Adipocyte (in vitro differentiated cells): ENCODE data around the gene CCT8.

Experiments
- DNase-seq: peaks from one replicate; pipeline ENCODE4 v3.0.0-alpha.2; 2015; ENCODE audit warnings: low read depth
- H3K27me3 ChIP-seq: replicated peaks from 2 replicates; pipeline ENCODE4 v1.7.0; 2013; ENCODE audit warnings: mild to moderate bottlenecking, low read length, moderate library complexity; ENCODE audit not compliant: control insufficient read depth, insufficient read depth
- H3K36me3 ChIP-seq: 2 replicates; pipeline ENCODE4 v1.7.0; 2013; ENCODE audit warnings: low read length, mild to moderate bottlenecking, moderate library complexity; ENCODE audit not compliant: control insufficient read depth, insufficient read depth, severe bottlenecking
- H3K4me1 ChIP-seq: 2 replicates; pipeline ENCODE4 v1.7.0; 2013; ENCODE audit warnings: mild to moderate bottlenecking, low read length, moderate library complexity; ENCODE audit not compliant: control insufficient read depth, insufficient read depth
- H3K4me3 ChIP-seq: 2 replicates; pipeline ENCODE4 v1.7.0; 2013; ENCODE audit warnings: mild to moderate bottlenecking, low read length, moderate library complexity
- H3K9ac ChIP-seq: 2 replicates; pipeline ENCODE4 v1.7.0; 2013; ENCODE audit warnings: mild to moderate bottlenecking, low read length, moderate library complexity
- H3K9me3 ChIP-seq: 2 replicates; pipeline ENCODE4 v1.7.0; 2013; ENCODE audit warnings: mild to moderate bottlenecking, low read length, moderate library complexity; ENCODE audit not compliant: control insufficient read depth

CCT8 gene

DNA sequence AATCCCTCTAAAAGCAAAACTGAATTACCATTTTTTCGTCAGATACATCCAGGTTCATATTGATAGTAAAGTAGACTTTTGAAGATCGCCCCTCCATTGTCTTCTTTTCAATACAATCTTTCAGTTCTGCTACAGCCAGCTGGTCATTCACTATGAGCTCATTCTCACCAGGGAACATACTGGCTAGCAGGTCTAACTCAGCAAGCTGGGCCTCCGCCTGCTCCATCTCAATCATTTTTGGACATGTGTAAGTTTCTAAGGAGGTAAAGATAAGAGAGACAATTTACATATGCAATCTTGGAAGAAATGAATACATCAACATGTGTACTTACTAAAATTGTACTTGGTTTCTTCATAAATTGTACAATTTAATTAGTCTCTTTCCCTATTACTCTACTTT is 65.1 kb downstream of the CCT8 start:
- no peak overlapping the region for H3K9ac ChIP-seq
- peaks cover 4% of the 10 kb centered on the region for H3K4me1 ChIP-seq
- DNase-seq: no peak
- H3K9me3 ChIP-seq: no peaks in the 10 kb centered on the region
- H3K4me3 ChIP-seq: no peak overlapping the region
- no peaks in the 10 kb centered on the region for H3K27me3 ChIP-seq
- H3K36me3 ChIP-seq: peaks cover 34% of the 10 kb centered on the region

DNA sequence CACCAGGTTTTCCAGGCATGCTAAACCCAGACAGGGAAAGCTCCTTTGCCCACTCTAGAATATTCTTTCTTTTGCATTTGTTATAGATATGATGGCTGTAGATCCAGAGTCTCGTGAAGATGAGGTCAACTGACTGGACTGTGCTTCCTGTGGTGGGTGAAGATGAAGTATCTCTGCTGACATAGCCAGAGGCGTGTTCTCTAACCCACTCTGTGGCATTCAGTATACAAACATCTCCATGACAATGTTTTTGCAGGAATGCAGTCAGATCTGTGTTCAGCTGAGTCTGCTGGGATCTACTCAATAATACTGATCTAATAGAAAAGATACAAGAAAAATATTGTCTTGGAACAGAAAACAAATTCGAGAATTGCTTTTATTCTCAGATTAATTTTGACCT is 65.6 kb downstream of the CCT8 start:
- Histone ChIP-seq H3K4me1 (peaks cover 4% of the 10 kb centered on the region), H3K4me3 (no peak overlapping the region), H3K36me3 (peaks cover 34% of the 10 kb centered on the region), H3K9ac (no peak overlapping the region), H3K9me3 (no peaks in the 10 kb centered on the region), H3K27me3 (no peaks in the 10 kb centered on the region)
- DNase-seq: no peak

DNA sequence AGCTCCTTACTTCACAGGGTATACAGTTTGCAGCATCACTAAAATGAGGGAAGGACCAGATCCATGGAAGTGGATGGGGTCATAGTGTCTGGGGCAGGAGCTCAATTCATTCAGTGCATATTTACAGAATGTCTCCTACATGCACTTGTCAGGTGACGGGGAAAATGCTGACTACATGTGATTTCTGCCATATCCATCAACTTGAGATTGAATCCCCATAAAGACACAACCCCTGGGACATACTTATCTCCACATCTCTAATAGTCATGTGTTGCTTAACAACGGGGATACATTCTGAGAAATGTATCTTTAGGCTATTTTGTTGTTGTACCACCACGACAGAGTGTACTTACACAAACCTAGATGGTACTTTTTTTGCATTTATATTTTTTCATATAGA is 66.3 kb downstream of the CCT8 start:
- DNase-seq: no peak
- no peak overlapping the region for H3K4me3 ChIP-seq
- no peaks in the 10 kb centered on the region for H3K27me3 ChIP-seq
- H3K9ac ChIP-seq: no peak overlapping the region
- peaks cover 4% of the 10 kb centered on the region for H3K4me1 ChIP-seq
- H3K9me3 ChIP-seq: no peaks in the 10 kb centered on the region
- H3K36me3 ChIP-seq: peaks cover 34% of the 10 kb centered on the region
